Neural crest cell (in vitro differentiated cells): ENCODE measurements around the gene IL10RB. TPM values are rescaled to one million over a fixed set of nuclear protein-coding genes. Genes with fewer than 3 reads are reported as not detected.

Experiments
- DNase-seq: peaks from one replicate; pipeline ENCODE4 v3.0.0; 2021; ENCODE audit warnings: low read depth, mixed read lengths, low spot score
- H3K27ac Mint-ChIP-seq: one replicate; pipeline ENCODE4 v1.8.0; 2021; ENCODE audit warnings: mild to moderate bottlenecking, mixed read lengths; ENCODE audit not compliant: unreplicated experiment
- H3K27me3 Mint-ChIP-seq: 2 replicates; pipeline ENCODE4 v1.8.0; 2021; ENCODE audit warnings: low read depth, mild to moderate bottlenecking, mixed read lengths
- H3K36me3 Mint-ChIP-seq: 2 replicates; pipeline ENCODE4 v1.8.0; 2021; ENCODE audit warnings: low read depth, mild to moderate bottlenecking, mixed read lengths
- H3K4me1 Mint-ChIP-seq: 2 replicates; pipeline ENCODE4 v1.8.0; 2021; ENCODE audit warnings: mixed read lengths
- H3K4me3 Mint-ChIP-seq: one replicate; pipeline ENCODE4 v1.8.0; 2021; ENCODE audit warnings: mild to moderate bottlenecking, mixed read lengths
- H3K9me3 Mint-ChIP-seq: 2 replicates; pipeline ENCODE4 v1.8.0; 2021; ENCODE audit warnings: mixed read lengths
- CTCF ChIP-seq: fragments of 200-600 bp; sonication (generic); conservative IDR thresholded peaks from 2 replicates; pipeline ENCODE4 v1.5.0; 2021; ENCODE audit warnings: antibody characterized with exemption, mild to moderate bottlenecking
- total RNA-seq: library from RNA; stranded (reverse); gene quantifications from 2 replicates; pipeline ENCODE4 v1.2.1, GENCODE V29; 2021

IL10RB gene
- total RNA-seq, 1 donor from 2014 or later = 5.8 TPM

DNA sequence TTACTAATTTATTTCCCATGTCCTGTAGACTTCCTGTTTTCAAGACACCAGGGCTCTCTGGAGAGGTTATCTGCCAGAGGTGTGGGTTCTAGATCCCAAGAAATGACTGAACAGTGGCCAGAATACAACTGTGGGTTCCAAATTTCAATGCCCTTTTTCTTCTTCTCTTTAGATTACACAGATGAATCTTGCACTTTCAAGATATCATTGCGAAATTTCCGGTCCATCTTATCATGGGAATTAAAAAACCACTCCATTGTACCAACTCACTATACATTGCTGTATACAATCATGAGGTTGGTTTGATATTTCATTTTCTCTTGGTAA is 21.4 kb upstream of the IL10RB start:
- Mint-ChIP-seq H3K4me1 (no peaks in the 10 kb centered on the region), H3K27ac (no peak overlapping the region), H3K9me3 (peaks cover 5% of the 10 kb centered on the region), H3K27me3 (no peaks in the 10 kb centered on the region), H3K36me3 (peaks cover 41% of the 10 kb centered on the region), H3K4me3 (no peak overlapping the region)
- no peak for DNase-seq
- TF ChIP-seq CTCF = no peak

DNA sequence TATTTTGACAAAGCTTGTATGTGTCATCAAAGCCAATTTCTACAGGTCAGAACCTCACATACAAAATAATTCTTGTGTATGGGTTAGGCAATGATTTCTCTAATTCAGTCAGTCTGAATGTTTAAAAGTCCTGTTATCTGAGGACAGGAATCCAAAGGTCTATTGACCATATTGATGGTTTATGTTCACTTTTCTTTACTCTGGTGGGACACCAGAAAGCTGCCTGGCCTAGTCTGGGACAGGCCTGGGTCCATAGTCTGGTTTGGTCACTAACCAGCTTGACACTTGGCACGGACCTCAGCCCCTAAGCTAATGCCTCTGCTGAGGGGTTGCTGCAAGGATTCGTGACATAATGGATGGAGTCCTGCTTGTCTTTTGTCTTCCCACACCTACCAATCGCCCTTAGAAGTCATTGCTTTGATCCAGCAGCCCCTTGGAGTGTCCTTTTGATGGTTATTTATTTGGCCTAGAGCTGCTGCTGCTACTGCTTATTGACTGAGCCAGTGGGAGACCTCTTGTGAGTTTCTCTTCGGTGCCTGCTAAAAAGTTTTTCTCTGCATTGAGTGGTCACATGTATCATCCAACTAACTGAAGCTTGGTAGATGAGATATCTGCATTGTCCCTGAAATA is 20.8 kb upstream of the IL10RB start:
- Mint-ChIP-seq H3K27me3 (no peaks in the 10 kb centered on the region), H3K9me3 (peaks cover 3% of the 10 kb centered on the region), H3K4me1 (no peaks in the 10 kb centered on the region), H3K4me3 (no peak overlapping the region), H3K27ac (no peak overlapping the region), H3K36me3 (peaks cover 38% of the 10 kb centered on the region)
- DNase-seq = no peak
- TF ChIP-seq CTCF = no peak

DNA sequence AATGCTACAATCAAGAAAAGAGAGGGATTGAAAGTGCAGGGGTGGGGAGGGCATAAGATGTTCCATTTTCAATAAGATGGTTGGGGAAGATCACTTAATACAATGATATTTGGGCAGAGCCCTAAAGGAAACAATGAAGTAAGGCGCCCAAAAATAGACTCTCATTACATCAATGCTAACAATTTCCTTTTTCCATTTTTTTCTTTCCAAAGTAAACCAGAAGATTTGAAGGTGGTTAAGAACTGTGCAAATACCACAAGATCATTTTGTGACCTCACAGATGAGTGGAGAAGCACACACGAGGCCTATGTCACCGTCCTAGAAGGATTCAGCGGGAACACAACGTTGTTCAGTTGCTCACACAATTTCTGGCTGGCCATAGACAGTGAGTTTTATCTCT is 19.7 kb upstream of the IL10RB start:
- H3K9me3 Mint-ChIP-seq = peaks cover 3% of the 10 kb centered on the region
- H3K4me3 Mint-ChIP-seq = no peak overlapping the region
- DNase-seq = no peak
- TF ChIP-seq CTCF = no peak
- H3K27me3 Mint-ChIP-seq = no peaks in the 10 kb centered on the region
- H3K36me3 Mint-ChIP-seq = peaks cover 38% of the 10 kb centered on the region
- no peak overlapping the region for H3K27ac Mint-ChIP-seq
- H3K4me1 Mint-ChIP-seq = no peaks in the 10 kb centered on the region

- Mint-ChIP-seq H3K27me3 (no peaks in the 10 kb centered on the region), H3K9me3 (peaks cover 3% of the 10 kb centered on the region), H3K27ac (no peak overlapping the region), H3K4me3 (no peak overlapping the region), H3K4me1 (no peaks in the 10 kb centered on the region), H3K36me3 (peaks cover 36% of the 10 kb centered on the region)
- no peak for TF ChIP-seq CTCF
- DNase-seq = no peak
These were observed 19.2 kb upstream of the IL10RB start for GRCh38 chr21:33246963-33247362.

DNA sequence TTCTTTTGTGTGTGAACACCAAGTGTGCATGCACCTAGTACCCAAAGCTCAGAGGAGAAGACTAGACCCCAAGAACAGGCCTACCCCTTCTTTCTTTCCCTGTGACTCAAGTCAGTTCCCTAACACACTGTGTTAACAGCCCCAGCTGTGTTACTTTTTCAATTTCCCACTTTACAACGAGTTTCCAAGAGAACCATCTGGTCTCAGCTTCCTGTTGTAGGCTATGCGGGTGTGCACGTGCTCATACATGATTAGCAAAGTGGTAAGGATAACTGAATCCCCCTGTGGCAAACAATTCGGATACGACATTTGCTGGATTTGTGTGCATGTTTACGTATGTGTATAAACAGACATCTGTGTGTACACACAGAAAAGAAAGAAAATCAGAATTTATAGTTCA is 18.6 kb upstream of the IL10RB start:
- H3K9me3 Mint-ChIP-seq = no peaks in the 10 kb centered on the region
- no peak overlapping the region for H3K27ac Mint-ChIP-seq
- no peaks in the 10 kb centered on the region for H3K27me3 Mint-ChIP-seq
- peaks cover 39% of the 10 kb centered on the region for H3K36me3 Mint-ChIP-seq
- H3K4me1 Mint-ChIP-seq = no peaks in the 10 kb centered on the region
- no peak overlapping the region for H3K4me3 Mint-ChIP-seq
- TF ChIP-seq CTCF = no peak
- no peak for DNase-seq
